SK-N-MC (cell line): ENCODE results near the gene CCDC63.

Experiments used
- EZH2 ChIP-seq: fragments of 200-600 bp; sonication (generic); IDR thresholded peaks from one replicate; pipeline ENCODE4 v1.6.1; 2017; ENCODE audit warnings: antibody characterized with exemption
- FOXP2 ChIP-seq: optimal IDR thresholded peaks from 2 replicates; pipeline ENCODE3; 2011; ENCODE audit warnings: mild to moderate bottlenecking, moderate library complexity; ENCODE audit not compliant: insufficient read depth; ENCODE audit errors: extremely low read length, control extremely low read depth
- POLR2AphosphoS5 ChIP-seq: IDR thresholded peaks from 2 replicates; pipeline ENCODE4 v1.6.1; 2012; ENCODE audit warnings: mild to moderate bottlenecking, low read depth, low read length, borderline replicate concordance

DNA sequence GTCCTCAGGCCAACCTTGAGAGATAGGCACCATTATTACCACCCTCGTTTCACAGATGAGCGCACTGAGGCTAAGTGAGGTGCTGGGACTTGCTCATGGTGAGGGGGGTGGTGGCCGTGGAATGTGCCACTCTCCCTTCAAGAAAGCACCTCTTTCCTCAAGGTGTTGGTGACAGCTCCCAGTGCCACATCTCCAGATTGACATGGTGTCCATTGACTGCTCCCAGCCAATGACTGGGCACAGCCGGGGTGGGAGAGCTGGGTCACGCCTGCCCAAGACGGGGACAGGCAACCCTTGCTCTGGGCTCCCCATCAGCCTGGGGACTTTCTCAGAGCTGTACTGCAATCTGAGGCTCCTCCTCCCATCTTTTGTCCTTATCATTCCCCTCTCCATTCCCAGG, 94.6 kb downstream of the CCDC63 start:
- TF ChIP-seq POLR2AphosphoS5 (no peak), EZH2 (no peak), FOXP2 (no peak)
